Hematopoietic multipotent progenitor cell treated with erythropoietin and hydrocortisone succinate and interleukin-3 and kit ligand, for 8 days (in vitro differentiated cells): ENCODE measurements around the gene OSTF1.
A peak's percentile ranks its signal among the peaks of the same experiment; 100 is the strongest.

Experiments
- DNase-seq: peaks from one replicate; pipeline ENCODE4 v3.0.0-alpha.2; 2015

Gene OSTF1

DNA sequence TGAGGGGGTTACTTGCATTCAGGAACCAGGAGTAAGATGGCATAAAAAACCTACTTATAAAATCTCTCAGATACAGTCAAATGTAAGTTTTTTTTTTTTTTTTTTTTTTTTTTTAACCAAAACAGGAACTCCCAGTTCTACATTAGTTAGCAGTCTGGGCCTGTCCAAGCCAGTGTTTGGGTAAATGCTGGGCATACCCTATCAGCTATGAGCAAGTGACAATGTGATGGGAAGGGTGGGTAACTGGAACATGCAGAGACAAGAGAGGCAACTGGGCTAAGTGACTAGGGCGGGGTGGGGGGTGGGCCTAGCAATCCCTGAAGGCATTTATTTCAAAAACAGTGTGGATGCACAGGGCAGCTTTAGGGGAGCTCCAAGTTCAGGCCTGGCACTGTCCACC is 2.7 kb upstream of the OSTF1 start:
- peak; percentile 84 for DNase-seq

DNA sequence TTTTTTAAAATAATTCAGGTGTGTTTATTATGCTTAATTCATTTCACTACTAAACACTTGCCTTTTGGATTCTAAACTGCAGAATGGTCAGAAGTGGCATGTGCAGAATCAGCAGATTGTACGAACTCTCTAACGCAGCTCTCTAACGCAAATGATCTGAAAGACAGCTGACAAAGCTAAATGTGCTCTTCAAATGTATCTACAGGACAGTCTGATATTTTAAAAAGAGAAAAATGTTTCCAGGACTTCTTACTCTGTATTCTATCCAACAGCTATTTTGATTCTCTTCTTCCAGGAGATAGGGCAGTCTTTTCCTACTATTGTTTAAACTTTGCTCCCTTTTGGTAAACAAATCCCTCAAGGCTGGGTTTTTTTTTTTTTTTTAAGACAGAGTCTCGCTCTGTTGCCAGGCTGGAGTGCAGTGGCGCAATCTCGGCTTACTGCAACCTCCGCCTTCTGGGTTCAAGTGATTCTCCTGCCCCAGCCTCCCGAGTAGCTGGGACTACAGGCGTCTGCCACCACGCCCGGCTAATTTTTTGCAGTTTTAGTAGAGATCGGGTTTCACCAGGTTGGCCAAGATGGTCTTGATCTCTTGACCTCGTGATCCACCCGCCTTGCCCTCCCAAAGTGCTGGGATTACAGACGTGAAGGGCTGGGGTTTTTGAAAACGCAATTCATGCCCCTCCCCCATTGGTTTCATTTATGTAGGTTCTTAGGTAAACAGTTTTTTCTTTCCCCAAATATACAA is 1.6 kb upstream of the OSTF1 start:
- DNase-seq = no peak

GRCh38 chr9:75087289-75087823 is 958 bp upstream of the OSTF1 start:
- DNase-seq = peak; percentile 74

DNA sequence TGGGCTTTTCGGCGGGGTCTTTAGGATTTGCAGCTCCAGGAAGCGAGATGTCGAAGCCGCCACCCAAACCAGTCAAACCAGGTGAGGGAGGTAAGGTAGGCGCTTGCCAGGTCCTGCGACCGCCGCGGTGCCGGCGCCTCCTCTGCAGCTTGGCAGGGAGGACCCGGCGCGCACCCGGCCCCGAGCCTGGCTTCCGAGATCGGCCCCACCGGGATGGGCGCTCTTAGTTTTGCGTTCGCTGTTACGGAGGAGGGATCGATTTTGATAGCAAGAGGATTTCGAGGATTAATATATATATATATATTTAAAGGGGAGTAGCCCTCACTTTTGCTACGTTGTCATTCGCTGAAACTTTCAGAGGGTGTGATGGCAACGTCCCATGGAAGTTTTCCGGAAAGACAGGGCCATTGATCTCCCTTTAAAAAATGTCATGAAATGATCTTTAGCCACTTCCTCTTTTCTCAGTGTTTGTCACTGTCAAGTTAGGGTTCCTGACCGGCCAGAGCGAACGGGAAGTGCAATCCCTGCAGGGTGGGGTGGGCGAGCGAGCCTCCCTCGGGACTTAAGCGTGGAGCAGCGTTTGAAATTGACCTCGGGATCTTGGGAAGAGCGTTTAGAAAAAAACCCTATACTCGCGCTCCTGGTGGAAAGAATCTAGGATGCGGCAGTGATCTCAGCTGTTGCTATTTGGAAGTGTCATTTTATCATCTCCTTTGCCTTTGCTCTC is 495 bp downstream of the OSTF1 start:
- DNase-seq = peak; percentile 59

GRCh38 chr9:75089373-75089766 is 1.1 kb downstream of the OSTF1 start:
- DNase-seq = no peak

- no peak for DNase-seq
These were observed 2.3 kb downstream of the OSTF1 start for GRCh38 chr9:75090579-75090978.

DNA sequence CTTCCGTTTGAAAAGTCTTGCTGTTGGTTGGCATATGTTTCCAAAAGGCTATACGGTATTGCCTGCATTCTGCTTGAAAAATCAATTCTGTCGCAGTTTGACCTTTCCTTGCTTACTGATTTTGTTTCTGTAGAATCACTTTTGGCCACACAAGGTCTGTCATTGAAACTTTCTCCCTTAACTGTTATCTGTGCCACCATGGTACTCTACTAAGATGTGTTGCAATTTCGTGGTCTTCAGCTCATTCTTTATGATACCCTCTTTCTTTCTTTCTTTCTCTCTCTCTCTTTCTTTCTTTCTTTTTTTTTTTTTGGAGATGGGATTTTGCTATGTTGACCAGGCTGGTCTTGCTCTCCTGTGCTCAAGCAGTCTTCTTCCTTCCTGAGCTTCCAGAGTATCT is 4.5 kb downstream of the OSTF1 start:
- DNase-seq = no peak

GRCh38 chr9:75096796-75097195 is 8.5 kb downstream of the OSTF1 start:
- DNase-seq = no peak

- DNase-seq = no peak
These were observed 12.8 kb downstream of the OSTF1 start for GRCh38 chr9:75101004-75101588.

- DNase-seq = no peak
These were observed 14.0 kb downstream of the OSTF1 start for GRCh38 chr9:75102177-75102790.

DNA sequence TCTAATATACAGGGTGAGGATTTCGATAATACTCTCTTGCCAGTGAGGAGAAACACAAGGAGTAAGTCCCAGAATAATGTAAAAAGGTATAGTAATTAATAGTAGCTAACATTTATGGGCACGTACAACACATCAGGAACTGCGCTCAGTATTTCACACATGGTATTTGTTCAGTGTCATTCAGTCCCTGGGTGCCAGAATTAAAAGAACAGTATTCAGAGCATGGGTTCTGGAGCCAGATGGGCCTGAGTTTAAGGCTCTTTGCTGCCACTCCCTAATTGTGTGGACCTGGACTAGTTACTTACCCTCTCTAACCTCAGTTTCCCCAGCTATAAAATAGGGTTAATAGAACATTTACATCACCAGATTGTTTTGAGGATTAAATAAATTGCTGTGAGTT is 16.3 kb downstream of the OSTF1 start:
- DNase-seq = no peak

DNA sequence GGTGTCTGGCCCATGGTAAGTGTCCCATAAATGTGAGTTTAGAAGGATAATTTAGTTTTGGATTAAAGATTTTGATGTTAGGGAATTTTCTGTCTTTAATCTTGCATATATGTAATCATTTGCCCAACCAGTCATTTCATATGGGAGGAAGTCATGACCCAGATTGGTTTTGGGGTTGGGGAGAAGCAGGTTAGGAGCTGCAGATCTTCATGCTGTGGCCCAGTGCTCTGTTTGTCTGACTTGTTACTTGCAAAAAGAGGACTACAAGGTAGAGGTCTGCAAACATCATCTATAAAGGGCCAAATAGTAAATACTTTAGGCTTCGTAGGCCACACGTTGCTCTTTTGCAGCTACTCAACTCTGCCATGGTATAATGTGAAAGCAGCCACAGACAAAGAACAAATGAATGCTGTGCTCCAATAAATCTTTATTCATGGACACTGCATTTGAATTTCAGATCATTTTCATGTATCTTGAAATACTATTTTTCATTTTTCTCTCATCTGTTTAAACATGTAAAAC is 16.8 kb downstream of the OSTF1 start:
- DNase-seq = no peak

GRCh38 chr9:75105841-75106240 is 17.5 kb downstream of the OSTF1 start:
- DNase-seq = no peak

DNA sequence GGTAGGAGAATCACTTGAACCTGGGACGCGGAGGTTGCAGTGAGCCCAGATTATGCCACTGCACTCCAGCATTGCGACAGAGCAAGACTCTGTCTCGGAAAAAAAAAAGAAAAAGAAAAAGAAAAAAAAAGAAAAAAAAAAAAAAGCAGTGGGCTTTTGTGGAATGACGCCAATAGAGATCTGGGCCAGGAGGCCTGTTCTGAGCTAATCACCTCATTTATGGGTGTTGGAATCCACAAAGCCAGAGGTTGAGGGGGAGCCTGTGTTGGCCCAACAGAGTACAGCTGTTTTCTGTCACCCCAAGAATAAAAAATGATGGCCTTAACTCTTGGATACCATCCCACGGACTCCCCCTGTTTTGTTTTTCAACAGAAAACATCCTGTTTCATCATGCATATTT is 18.5 kb downstream of the OSTF1 start:
- no peak for DNase-seq

- peak; percentile 39 for DNase-seq
These were observed 20.3 kb downstream of the OSTF1 start for GRCh38 chr9:75108571-75108970.

DNA sequence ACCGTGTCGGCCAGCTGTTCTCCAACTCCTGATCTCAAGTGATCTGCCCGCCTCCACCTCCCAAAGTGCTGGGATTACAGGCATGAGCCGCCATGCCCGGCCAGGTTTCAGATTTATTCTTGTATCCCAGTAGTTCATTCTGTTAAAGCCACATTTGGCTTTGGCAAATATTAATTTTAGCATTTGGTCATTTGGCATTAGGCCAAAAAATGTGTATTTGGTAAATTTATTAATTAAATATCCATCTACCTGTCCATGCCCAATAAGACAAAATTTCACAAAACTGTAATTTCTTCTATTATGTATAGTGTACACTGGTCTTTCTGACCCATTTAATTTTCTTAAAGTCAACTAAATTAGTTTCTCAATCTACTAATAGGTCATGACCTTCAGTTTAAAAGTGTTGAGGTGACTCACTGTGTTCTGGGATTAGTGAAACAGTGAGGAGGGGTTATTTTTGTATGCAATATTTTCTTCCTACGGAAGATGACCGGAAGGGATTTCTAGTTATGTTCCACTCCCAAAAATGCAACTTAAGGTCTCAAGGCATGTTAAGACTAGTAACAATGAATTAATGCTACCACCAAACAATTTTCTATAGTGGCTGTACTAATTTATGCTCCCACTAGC is 21.0 kb downstream of the OSTF1 start:
- no peak for DNase-seq

GRCh38 chr9:75111019-75111622 is 22.8 kb downstream of the OSTF1 start:
- DNase-seq = no peak

- DNase-seq = no peak
These were observed 24.5 kb downstream of the OSTF1 start for GRCh38 chr9:75112789-75113188.

- DNase-seq = no peak
These were observed 28.0 kb downstream of the OSTF1 start for GRCh38 chr9:75116306-75116705.

DNA sequence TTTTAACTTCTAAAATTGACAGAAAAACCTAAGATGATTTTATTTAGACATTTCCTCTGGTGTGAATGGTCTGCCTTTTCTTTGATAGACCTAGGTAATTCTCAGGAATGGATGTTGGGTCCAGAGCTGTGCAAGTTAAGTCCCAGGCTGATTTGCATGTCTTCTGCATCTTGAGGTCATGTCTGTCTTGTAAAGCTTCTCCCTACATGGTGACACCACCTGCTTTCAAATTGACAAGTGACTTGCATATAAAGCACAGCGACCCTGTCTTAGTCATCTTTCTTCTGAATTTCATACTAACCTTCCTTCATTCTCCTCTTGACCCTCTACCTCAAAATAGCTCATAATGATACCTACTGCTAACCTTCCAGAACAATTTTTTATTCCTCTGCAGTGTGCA is 29.2 kb downstream of the OSTF1 start:
- DNase-seq = no peak

DNA sequence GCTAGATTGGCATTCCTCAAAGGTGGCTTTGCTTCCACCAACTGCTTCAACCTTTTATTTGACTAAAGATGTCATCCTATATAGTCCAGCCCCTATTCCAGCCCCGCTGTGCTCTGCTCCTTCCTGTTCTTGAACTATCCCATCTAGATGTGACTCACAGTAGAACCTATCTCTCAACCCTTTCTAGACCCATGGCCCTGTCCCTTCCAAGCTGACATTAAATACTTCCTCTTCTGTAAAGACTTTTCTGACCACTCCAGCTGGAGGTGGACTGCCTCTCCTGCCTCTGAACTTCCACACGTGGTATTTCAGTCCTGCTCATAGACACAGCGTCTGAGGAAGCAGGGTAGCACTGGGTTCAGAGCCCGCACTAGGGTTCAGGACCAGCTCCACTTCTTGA is 32.4 kb downstream of the OSTF1 start:
- no peak for DNase-seq

DNA sequence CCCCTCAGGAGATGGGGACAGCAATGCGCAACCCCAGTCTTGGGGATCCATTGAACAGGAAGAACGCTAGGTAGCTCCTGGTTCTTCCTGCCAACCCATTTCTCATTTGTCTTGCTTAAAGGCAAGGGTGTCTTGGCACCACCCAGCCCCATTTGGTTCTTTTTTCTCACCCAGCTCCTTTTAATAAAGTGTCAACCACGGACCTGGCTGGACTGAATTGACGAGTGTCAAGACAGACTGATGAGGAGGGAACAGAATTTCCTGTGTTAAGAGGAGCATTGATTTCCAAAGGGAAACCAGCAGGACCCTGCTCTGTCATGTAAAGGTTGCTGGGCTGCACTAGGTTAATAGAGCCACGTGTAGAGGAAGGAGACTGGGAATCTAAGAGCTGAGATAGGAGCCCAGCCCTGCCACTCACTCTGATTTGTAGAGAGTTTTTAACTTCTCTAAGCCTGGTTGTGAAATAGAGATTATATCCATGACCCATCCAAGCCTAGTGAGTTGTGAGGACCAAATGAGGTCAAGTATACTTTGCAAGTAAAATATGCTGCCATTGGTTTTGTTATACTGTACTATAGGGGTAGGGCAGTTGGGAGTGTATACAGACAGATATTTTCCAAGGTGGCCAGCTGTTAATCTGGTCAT is 33.7 kb downstream of the OSTF1 start:
- no peak for DNase-seq
